Forelimb muscle (tissue), 1 donor: Measurements from ENCODE around the gene RELA. TPM values are rescaled to one million over a fixed set of nuclear protein-coding genes. Genes with fewer than 3 reads are reported as not detected.

Source experiments
- DNase-seq: peaks from one replicate; pipeline ENCODE4 v3.0.0-alpha.2; 2013; ENCODE audit warnings: low read depth
- polyA plus RNA-seq: library from polyadenylated mRNA; unstranded; fragments of 120-200 nt; gene quantifications from one replicate; pipeline ENCODE4 v1.2.1, GENCODE V29; 2013; ENCODE audit not compliant: insufficient read length

RELA gene
- polyA plus RNA-seq, 1 donor, result 42.1 TPM

DNA sequence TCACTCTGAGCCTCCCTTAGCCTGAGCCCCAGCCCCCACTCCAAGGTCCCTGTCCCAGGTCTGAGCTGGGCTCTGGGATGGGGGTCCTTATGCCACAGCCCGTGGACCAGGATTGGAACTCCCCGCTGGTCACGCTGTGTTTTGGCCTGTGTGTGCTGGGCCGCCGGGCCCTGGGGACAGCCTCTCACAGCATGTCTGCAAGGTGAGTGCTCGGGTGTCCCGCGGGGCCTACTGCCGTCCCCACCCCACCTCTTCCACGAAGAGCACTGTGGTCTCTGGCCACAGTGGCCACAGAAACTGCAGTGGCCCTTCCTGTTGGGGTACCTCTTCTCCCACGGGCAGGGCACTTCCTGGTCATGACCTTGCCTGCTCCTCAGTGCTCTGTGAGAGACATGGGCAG lies 28.3 kb downstream of the RELA start:
- DNase-seq, result no peak

- DNase-seq, result no peak
Observed at GRCh38 chr11:65634109-65634436, 28.6 kb downstream of the RELA start.

DNA sequence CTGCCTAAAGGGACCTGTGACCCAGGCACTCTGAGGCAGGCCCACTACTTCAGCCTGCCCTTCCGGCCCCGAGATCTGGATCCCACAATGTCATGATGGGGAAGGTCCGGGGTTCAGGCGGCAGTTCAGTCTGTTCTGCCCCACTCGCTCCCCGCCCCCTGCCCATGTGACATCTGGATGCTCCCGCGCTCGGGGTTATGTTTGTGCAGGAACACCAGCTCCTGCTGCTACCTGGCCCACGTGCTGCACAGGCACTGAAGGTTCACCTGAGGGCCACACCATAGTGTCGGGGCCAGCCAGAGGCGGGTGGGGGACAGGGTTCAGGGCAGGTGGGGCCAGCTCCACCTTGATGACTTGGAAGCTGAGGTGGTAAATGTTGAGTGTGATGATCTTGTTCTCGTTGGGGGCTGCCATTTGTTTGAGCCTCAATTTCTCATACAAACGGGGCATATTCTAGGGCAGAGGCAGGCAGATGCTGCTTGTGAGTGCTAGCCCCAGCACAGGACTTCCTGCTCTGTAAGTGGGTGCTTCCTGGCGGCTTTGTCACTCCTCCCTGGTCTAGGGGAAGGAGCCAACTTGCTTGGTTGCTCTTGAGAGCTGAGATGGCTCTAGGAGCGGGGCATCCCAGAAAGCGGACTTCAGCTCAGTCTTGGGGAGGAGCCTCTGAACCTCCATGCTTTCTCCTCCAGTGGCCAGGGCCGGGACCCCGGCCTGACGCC lies 29.2 kb downstream of the RELA start:
- DNase-seq, result no peak

GRCh38 chr11:65630215-65630614 lies 32.5 kb downstream of the RELA start:
- DNase-seq, result no peak

DNA sequence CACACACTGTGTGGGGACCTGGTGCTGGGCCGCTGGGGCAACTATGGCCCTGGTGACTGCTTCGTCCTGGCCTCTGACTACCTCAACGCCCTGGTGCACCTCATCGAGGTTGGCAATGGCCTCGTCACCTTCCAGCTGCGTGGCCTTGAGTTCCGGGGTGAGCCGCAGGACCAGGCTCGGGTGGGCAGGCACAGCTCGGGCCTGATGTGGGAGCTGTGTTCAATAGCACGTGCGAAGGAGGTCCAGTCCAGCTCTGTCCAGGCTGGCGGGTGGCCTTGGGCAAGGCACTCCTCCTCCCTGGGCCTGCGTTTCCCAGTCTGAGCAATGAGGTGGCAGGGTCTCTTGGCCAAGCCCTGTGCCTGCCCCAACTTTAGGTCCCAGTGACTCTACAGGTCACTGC lies 33.1 kb downstream of the RELA start:
- DNase-seq, result no peak

GRCh38 chr11:65627202-65627601 lies 35.5 kb downstream of the RELA start:
- DNase-seq, result no peak

DNA sequence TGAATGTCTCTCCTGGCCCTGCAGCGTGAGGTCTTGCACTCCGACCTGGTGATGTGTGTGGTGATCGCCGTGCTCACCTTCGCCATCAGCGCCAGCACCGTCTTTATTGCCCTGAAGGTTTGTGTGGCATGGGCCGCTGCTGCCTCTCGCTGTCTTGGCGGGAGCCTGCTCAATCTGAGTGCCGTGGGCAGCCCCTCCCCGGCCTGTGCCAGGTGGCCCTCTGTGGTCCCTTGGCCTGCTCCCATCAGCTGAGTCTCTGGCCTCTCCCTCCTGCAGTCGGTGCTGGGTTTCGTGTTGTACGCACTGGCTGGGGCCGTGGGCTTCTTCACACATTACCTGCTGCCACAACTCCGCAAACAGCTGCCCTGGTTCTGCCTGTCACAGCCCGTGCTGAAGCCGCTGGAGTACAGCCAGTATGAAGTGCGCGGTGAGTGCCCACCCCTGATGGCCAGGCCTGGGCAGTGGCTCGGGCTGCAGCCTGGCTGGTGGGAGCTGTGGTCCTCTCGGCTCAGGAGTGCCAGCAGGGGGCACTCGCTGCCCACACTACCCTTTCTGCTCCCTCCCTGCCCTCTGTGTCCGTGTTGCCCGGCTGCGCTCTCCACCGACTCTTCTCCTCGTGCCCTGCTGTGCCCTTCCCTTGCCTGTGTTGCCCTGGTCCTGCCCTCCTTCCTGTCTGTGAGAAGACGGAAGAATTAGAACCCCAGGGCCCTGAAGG lies 36.9 kb downstream of the RELA start:
- no peak for DNase-seq

GRCh38 chr11:65624931-65625627 lies 37.6 kb downstream of the RELA start:
- DNase-seq, result no peak

- DNase-seq, result no peak
Observed at GRCh38 chr11:65623852-65624616, 38.7 kb downstream of the RELA start.

DNA sequence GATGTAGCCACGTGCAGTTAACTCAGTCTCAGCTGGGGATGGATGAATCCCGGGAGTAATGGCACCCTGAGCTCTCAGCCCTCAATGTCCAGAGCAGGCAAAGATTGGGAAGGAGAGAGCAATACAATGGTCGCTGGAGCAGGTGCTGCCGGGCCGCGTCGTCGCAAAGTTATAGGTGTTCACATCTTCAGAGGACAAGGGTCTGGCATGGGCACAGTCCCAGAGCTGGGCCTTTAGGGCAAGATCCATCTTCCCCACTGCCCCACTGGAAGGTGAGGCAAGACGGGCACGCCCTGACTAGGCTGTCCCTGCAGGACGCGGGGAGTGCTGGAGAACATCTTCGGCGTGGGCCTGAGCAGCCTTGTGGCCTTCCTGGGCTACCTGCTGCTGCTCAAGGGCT lies 39.5 kb downstream of the RELA start:
- no peak for DNase-seq

GRCh38 chr11:65622011-65622410 lies 40.7 kb downstream of the RELA start:
- DNase-seq, result no peak

DNA sequence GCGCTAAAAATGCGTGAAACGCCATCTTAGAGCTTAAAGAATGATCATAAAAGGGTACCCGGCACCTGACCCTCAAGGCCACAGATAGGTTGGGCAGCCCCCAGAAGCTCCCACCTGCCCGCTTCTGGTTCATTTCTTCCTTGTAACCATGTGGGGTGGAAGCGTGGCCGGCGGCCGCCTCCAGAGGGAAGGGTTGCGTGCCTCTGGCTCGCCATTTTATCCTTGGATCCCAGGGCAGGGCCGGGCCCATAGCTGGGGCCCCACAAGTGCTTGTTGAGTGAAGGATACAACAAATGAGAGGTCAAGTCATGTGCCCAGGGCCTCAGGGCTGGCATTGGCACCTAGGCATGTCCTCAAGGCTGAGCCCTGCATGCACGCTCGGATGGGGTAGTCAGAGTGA lies 41.3 kb downstream of the RELA start:
- DNase-seq, result no peak

DNA sequence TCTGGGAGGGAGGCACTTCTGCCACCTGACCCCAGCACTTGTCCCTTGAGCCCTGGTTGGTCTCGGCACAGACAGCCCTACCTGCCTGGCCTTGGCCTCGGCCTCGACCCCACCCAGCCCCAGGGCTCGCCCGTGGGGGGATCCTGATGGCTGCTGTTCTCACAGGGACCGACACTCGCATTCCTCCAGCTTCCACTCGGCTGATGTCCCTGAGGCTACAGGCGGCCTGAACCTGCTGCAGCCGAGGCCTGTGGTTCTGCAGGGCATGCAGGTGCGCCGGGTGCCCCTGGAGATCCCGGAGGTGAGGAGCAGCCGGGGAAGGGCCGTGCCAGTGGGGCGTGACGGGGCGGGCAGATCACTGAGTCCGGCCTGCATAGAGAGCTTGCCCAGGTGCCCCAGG lies 42.0 kb downstream of the RELA start:
- no peak for DNase-seq

DNA sequence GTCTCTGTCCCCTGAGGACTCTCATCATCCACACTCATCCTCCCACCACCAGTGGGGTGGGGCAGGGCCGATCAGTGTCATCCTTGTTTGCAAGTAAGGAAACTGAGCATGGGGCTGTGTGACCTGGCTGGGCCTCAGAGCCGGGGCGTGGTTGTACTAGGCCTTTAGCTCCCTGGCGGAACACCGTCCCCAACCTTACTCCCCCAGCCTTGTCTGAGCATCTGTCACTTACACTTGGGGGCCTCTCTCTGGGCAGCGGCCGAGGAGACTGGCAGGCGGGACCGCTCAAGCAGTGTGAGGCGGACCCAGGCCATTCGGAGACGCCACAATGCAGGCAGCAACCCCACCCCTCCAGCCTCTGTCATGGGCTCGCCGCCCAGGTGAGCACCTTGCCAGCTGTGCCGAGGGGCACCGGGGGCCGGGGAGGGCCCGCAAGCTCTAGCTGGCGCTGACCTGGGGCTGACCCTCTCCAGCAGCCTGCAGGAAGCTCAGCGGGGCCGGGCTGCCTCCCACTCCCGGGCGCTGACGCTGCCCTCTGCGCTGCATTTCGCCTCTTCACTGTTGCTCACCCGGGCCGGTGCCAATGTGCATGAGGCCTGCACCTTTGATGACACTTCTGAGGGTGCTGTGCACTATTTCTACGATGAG lies 43.3 kb downstream of the RELA start:
- no peak for DNase-seq

- DNase-seq, result no peak
Observed at GRCh38 chr11:65618763-65619162, 44.0 kb downstream of the RELA start.

DNA sequence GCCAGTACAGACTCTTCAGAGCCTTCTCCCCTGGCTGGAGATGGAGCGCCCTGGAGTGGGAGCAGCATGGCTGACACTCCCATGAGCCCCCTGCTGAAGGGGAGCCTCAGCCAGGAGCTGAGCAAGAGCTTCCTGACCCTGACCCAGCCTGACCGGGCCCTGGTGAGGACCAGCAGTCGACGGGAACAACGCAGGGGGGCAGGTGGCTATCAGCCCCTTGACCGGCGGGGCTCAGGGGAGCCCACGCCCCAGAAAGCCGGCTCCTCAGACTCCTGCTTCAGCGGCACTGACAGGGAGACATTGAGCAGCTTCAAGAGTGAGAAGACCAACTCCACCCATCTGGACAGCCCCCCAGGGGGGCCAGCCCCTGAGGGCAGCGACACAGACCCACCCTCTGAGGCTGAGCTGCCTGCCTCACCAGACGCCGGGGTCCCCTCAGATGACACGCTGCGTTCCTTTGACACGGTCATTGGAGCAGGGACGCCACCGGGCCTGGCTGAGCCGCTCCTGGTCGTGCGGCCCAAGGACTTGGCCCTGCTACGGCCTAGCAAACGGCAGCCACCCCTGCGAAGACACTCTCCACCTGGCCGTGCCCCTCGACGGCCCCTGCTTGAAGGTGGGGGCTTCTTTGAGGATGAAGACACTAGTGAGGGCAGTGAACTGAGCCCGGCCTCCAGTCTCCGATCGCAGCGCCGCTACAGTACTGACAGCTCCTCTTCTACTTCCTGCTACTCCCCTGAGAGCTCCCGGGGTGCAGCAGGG lies 44.5 kb downstream of the RELA start:
- DNase-seq, result no peak

DNA sequence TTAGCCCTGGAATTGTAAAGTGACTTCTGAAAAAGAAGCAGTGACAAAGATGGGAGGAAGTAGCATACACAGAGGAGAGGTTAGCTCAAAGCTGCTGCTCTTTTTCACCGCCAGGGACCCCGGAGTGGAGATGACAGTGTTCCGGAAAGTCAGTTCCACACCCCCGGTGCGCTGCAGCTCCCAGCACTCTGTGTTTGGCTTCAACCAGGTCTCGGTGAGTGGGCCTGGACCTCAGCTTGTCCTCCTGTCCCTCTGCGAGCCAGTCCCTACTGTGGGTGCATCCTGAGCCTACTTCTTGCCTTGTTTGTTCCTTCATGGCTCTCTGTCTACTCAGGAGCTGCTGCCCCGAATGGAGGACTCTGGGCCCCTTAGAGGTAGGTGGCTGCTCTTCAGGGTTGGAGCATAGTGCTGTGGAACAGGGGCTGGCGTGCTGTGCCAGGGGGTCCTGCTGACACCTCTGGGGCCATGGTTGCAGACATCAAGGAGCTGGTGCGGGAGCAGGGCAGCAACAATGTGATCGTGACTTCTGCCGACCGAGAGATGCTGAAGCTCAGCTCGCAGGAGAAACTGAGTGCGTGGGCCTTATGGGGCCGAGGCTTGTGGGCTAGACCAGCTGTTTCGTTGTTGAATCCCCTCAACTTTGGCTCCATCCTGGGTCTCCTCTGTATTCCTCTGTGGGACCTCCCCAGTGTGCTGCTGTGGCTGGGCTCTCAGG lies 45.4 kb downstream of the RELA start:
- no peak for DNase-seq

DNA sequence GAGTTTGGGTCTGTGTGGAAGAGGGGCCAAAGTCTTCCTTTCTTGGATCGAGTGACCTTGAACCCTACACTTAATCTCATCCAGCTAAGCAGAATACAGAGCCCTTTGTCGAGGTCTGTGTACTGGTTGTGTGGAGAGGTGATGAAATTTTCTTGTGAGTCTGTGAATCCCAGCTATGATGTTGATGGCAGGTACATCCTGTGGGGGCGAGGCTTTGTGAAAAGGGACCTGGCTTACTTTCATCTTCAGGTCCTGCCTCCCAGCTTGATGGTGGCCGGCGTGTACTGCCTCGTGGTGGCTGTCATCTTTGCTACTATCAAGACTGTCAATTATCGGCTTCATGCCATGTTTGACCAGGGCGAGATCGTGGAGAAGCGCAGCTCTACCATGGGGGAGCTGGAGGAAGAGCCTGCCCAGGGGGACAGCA lies 46.1 kb downstream of the RELA start:
- no peak for DNase-seq

- no peak for DNase-seq
Observed at GRCh38 chr11:65615950-65616574, 46.7 kb downstream of the RELA start.
